B cell (primary cell): ENCODE measurements around the gene SHD. TPM values are rescaled to one million over a fixed set of nuclear protein-coding genes. Genes with fewer than 3 reads are reported as not detected.

ENCODE experiments used
- ATAC-seq: fragments of 200-7000 bp; cut with Tn5 transposase; one replicate; pipeline ENCODE4 v1.10.0; 2021; ENCODE audit warnings: low read depth, mild to moderate bottlenecking, moderate number of reproducible peaks, moderate library complexity
- CTCF ChIA-PET: fragments of 350-600 bp; sonication (Branson Sonifier 250); formaldehyde crosslinking; loops from one replicate; lab custom pipeline; 2021; ENCODE audit warnings: antibody characterized with exemption, inconsistent platforms; lab: Charles Lee
- POLR2A ChIA-PET: fragments of 350-600 bp; sonication (Branson Sonifier 250); formaldehyde crosslinking; loops from one replicate; lab custom pipeline; 2021; ENCODE audit warnings: antibody characterized with exemption; lab: Charles Lee
- DNase-seq: peaks from one replicate; pipeline ENCODE4 v3.0.0; 2013
- H2AFZ ChIP-seq: 2 replicates; pipeline ENCODE4 v1.6.1; 2012; ENCODE audit warnings: mild to moderate bottlenecking, low read depth, low read length; ENCODE audit not compliant: insufficient read depth, poor library complexity, severe bottlenecking
- H3K27ac ChIP-seq, 2 donors: 1 replicate in 1 of 2; 2 replicates in 1 of 2; pipeline ENCODE4 v1.5.1; 2012 to 2013; ENCODE audit warnings: low read length in 2 of 2, mild to moderate bottlenecking in 2 of 2, moderate library complexity in 1 of 2
- H3K27me3 ChIP-seq, 4 experiments: fragments of 200-600 bp in 1 of 4; sonication (generic) in 1 of 4; replicated peaks in 1 of 4; 1 replicate in 2 of 4; 2 replicates in 2 of 4; pipeline versions ENCODE4 v1.6.1 to v1.7.0; 2013 to 2016; ENCODE audit warnings: low read length in 3 of 4, mild to moderate bottlenecking in 2 of 4, mixed read lengths in 1 of 4, moderate library complexity in 1 of 4; ENCODE audit not compliant: insufficient read depth in 4 of 4, control insufficient read depth in 3 of 4; ENCODE audit errors: control extremely low read depth in 1 of 4
- H3K36me3 ChIP-seq, 2 experiments: replicated peaks in 1 of 2; 1 replicate in 1 of 2; 2 replicates in 1 of 2; pipeline versions ENCODE4 v1.6.1 to v1.7.1; 2013; ENCODE audit warnings: low read length in 1 of 2; ENCODE audit not compliant: insufficient read depth in 2 of 2, control insufficient read depth in 1 of 2; ENCODE audit errors: control extremely low read depth in 1 of 2, extremely low read depth in 1 of 2
- H3K4me1 ChIP-seq, 2 donors: fragments of 200-600 bp in 1 of 2; sonication (generic) in 1 of 2; 1 replicate in 1 of 2; 2 replicates in 1 of 2; pipeline versions ENCODE4 v1.5.1 to v1.6.1; 2013 to 2017; ENCODE audit warnings: low read length in 2 of 2; ENCODE audit not compliant: control insufficient read depth in 2 of 2, insufficient read depth in 2 of 2
- H3K4me2 ChIP-seq: replicated peaks from 2 replicates; pipeline ENCODE3; 2012; ENCODE audit warnings: mild to moderate bottlenecking, low read depth, low read length; ENCODE audit not compliant: poor library complexity, severe bottlenecking
- H3K4me3 ChIP-seq, 5 experiments: fragments of 200-600 bp in 1 of 5; sonication (generic) in 1 of 5; 1 replicate in 3 of 5; 2 replicates in 2 of 5; pipeline versions ENCODE4 v1.5.1 to v1.7.0; 2011 to 2016; ENCODE audit warnings: low read length in 4 of 5, mild to moderate bottlenecking in 4 of 5, low read depth in 2 of 5, control low read depth in 1 of 5, moderate library complexity in 1 of 5; ENCODE audit not compliant: insufficient read depth in 1 of 5; ENCODE audit errors: control extremely low read depth in 1 of 5, extremely low read depth in 1 of 5
- H3K79me2 ChIP-seq: fragments of 200-600 bp; sonication (generic); one replicate; pipeline ENCODE4 v1.6.0; 2016; ENCODE audit warnings: low read length; ENCODE audit not compliant: control insufficient read depth, insufficient read depth
- H3K9ac ChIP-seq: fragments of 200-600 bp; sonication (generic); 2 replicates; pipeline ENCODE4 v1.6.1; 2017; ENCODE audit warnings: mild to moderate bottlenecking, low read length, moderate library complexity
- H3K9me3 ChIP-seq, 3 donors: one replicate each; pipeline versions ENCODE4 v1.6.1 to v1.7.1; 2013; ENCODE audit warnings: low read length in 2 of 3; ENCODE audit not compliant: control insufficient read depth in 2 of 3, insufficient read depth in 1 of 3; ENCODE audit errors: control extremely low read depth in 1 of 3
- H4K20me1 ChIP-seq: 2 replicates; pipeline ENCODE4 v1.6.0; 2012; ENCODE audit warnings: mild to moderate bottlenecking, low read length; ENCODE audit not compliant: insufficient read depth, control insufficient read depth, poor library complexity, severe bottlenecking
- H3K27ac Mint-ChIP-seq: one replicate; pipeline ENCODE4 v1.8.0; 2021; ENCODE audit warnings: mixed read lengths
- H3K27me3 Mint-ChIP-seq: one replicate; pipeline ENCODE4 v1.8.0; 2021; ENCODE audit warnings: mixed read lengths
- H3K4me1 Mint-ChIP-seq: one replicate; pipeline ENCODE4 v1.8.0; 2021; ENCODE audit warnings: mixed read lengths
- H3K4me3 Mint-ChIP-seq: one replicate; pipeline ENCODE4 v1.8.0; 2021; ENCODE audit warnings: mixed read lengths
- H3K9me3 Mint-ChIP-seq: one replicate; pipeline ENCODE4 v1.8.0; 2022; ENCODE audit warnings: mixed read lengths; ENCODE audit not compliant: insufficient read depth
- EZH2 ChIP-seq: IDR thresholded peaks from 2 replicates; pipeline ENCODE4 v1.6.1; 2012; ENCODE audit warnings: borderline replicate concordance, low read depth, mild to moderate bottlenecking, moderate library complexity, low read length; ENCODE audit not compliant: insufficient read depth, poor library complexity, severe bottlenecking
- WGBS: methylation state at CpG from one replicate; pipeline ENCODE4 v1.1.5; 2013; ENCODE audit warnings: missing lambda C conversion rate; ENCODE audit not compliant: insufficient coverage; 5-methylcytosine and 5-hydroxymethylcytosine counted together
- intact Hi-C: fragments of 100-400 bp; cut with micrococcal nuclease; formaldehyde crosslinking; loops from one replicate; pipeline ENCODE4 v1.10.0; 2022
- polyA plus RNA-seq: library from polyadenylated mRNA; depleted of rRNA; stranded (reverse); fragments of >200 nt; gene quantifications from 2 replicates; pipeline ENCODE4 v1.2.3, GENCODE V29; 2012
- total RNA-seq, 2 donors: library from RNA; stranded (reverse); fragments of 120-200 nt in 1 of 2; gene quantifications; 1 replicate in 1 of 2; 2 replicates in 1 of 2; pipeline versions ENCODE4 v1.2.3 to v1.2.4, GENCODE V29; 2013 to 2022
- TF ChIP-seq, protein P1 (sequence below): fragments of 200-600 bp; IDR thresholded peaks from one replicate; pipeline ENCODE4 v1.8.0; 2022; ENCODE audit warnings: antibody characterized with exemption, mild to moderate bottlenecking

Gene SHD
- total and polyA plus RNA-seq, 2 donors (not counting 1 experiment from before 2014, with no cell fraction given): 0.17 TPM; not detected in 1

DNA sequence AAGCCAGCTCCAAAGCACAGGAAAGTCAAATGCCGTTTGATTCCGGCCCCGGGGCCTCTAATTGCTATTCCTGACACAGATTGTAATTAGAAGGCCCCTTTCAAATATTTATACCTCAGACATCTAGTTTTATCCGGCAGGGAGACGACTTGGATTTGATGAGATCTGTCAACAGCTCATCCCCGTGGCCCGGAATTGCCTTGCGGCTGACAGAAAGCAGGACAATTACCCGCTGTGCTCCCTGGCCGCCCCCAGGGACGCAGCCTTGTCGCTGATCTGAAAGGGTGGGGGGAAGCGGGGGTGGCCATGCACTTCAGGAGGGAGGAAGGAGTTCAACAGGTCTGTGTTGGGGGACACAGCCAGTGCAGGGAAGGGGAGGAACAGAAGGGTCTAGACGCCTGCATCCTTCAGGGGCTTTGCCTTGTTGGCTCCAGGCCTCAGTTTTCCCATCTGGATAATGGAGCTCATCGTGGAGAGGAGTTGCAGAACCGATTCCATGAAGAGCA is 1.8 kb upstream of the SHD start:
- Mint-ChIP-seq H3K4me3 (no peak overlapping the region), H3K9me3 (no peaks in the 10 kb centered on the region), H3K27ac (no peak overlapping the region), H3K27me3 (peaks cover 10% of the 10 kb centered on the region), H3K4me1 (peaks cover 4% of the 10 kb centered on the region)
- peaks cover 0 to 21% (median 4%) of the 10 kb centered on the region in 4 experiments for H3K27me3 ChIP-seq
- H4K20me1 ChIP-seq: no peaks in the 10 kb centered on the region
- H3K4me2 ChIP-seq: no peak overlapping the region
- ChIA-PET POLR2A (no interaction called here), CTCF (interaction anchor here (0.9 to 1.5 kb wide), 2 partner anchors 9 to 10 kb away, joined by 3 to 4 read pairs; no protein-coding TSS in a partner anchor)
- H3K9me3 ChIP-seq: peaks cover 0 to 6% (median 0%) of the 10 kb centered on the region in 3 donors
- H3K4me1 ChIP-seq: peaks cover 4 to 8% of the 10 kb centered on the region in 2 donors
- no peaks in the 10 kb centered on the region for H3K79me2 ChIP-seq
- H3K4me3 ChIP-seq: no peak overlapping the region
- WGBS: 78% methylated on average over 16 of the region's 16 CpGs
- intact Hi-C loops: no loop called here
- H2AFZ ChIP-seq: no peak overlapping the region
- H3K36me3 ChIP-seq: no peaks in the 10 kb centered on the region
- H3K9ac ChIP-seq: no peak overlapping the region
- H3K27ac ChIP-seq: no peak overlapping the region
- TF ChIP-seq, protein P1, sequence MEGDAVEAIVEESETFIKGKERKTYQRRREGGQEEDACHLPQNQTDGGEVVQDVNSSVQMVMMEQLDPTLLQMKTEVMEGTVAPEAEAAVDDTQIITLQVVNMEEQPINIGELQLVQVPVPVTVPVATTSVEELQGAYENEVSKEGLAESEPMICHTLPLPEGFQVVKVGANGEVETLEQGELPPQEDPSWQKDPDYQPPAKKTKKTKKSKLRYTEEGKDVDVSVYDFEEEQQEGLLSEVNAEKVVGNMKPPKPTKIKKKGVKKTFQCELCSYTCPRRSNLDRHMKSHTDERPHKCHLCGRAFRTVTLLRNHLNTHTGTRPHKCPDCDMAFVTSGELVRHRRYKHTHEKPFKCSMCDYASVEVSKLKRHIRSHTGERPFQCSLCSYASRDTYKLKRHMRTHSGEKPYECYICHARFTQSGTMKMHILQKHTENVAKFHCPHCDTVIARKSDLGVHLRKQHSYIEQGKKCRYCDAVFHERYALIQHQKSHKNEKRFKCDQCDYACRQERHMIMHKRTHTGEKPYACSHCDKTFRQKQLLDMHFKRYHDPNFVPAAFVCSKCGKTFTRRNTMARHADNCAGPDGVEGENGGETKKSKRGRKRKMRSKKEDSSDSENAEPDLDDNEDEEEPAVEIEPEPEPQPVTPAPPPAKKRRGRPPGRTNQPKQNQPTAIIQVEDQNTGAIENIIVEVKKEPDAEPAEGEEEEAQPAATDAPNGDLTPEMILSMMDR: no peak
- no peak for TF ChIP-seq EZH2
- DNase-seq: no peak
- ATAC-seq: no peak

DNA sequence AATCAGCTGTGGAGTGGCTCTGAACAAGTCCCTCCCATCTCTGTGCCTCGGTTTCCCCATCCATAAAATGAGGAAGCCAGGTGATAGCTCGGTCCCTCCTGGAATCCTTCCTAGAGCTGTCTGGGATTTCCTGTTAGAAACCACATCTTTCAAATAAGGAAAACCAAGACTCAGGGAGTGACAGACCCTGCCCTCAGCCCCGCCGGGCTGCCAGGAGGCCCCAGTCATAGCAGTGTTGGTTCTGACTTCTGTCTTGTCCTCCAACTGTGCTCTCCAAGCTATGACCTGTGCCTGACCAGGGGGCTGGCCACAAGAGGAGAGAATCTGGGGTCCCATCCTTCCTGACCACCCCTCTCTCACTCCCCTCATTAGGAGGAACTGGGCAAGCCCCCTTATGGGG is 1.1 kb upstream of the SHD start:
- H4K20me1 ChIP-seq: no peaks in the 10 kb centered on the region
- POLR2A ChIA-PET: interaction anchor here (0.6 kb wide), 1 partner anchor 14 kb away, joined by 7 read pairs; no protein-coding TSS in a partner anchor
- no peak overlapping the region for H3K27ac Mint-ChIP-seq
- H3K4me1 ChIP-seq: peaks cover 4 to 8% of the 10 kb centered on the region in 2 donors
- no peaks in the 10 kb centered on the region for H3K36me3 ChIP-seq
- ATAC-seq: no peak
- no peaks in the 10 kb centered on the region for H3K79me2 ChIP-seq
- 15% methylated on average over 4 of the region's 4 CpGs for WGBS
- intact Hi-C loops: no loop called here
- H3K4me3 Mint-ChIP-seq: no peak overlapping the region
- H3K4me1 Mint-ChIP-seq: peaks cover 4% of the 10 kb centered on the region
- H3K27me3 Mint-ChIP-seq: peaks cover 10% of the 10 kb centered on the region
- peaks cover 0 to 21% (median 4%) of the 10 kb centered on the region in 4 experiments for H3K27me3 ChIP-seq
- H2AFZ ChIP-seq: no peak overlapping the region
- CTCF ChIA-PET: no interaction called here
- no peak overlapping the region for H3K4me2 ChIP-seq
- H3K4me3 ChIP-seq: no peak overlapping the region
- no peak overlapping the region for H3K9ac ChIP-seq
- H3K27ac ChIP-seq: no peak overlapping the region
- DNase-seq: no peak
- no peaks in the 10 kb centered on the region for H3K9me3 Mint-ChIP-seq
- TF ChIP-seq EZH2: no peak
- TF ChIP-seq, protein P1: no peak
- no peaks in the 10 kb centered on the region for H3K9me3 ChIP-seq
